Stimulated activated CD8-positive, alpha-beta memory T cell treated with anti-CD3 and anti-CD28 coated beads, Interleukin-4, amount 100 ng/mL, for 48 hours (primary cell): Measurements from ENCODE around the gene SCN9A.

Experiments used
- DNase-seq: peaks from one replicate; pipeline ENCODE4 v3.0.0-alpha.2; 2020

SCN9A gene

DNA sequence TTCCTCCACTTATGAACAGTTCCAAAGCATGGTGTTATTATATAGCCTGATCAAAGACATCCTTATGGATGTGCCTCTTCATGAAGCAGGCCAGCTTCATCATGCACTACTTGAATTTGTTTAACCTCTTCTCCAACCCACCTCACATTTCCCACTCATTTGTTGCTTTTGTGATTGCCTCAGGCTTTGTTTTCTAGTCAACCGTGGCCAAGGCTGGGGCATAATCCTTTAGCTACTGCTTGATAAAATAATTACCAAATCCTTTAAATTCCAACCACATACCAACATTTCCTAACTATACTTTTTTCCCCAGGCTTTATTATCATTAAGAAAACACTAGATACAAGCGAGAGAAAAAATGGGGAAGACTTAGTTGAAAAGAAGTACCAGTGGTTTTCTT is 208.3 kb downstream of the SCN9A start:
- DNase-seq: no peak

DNA sequence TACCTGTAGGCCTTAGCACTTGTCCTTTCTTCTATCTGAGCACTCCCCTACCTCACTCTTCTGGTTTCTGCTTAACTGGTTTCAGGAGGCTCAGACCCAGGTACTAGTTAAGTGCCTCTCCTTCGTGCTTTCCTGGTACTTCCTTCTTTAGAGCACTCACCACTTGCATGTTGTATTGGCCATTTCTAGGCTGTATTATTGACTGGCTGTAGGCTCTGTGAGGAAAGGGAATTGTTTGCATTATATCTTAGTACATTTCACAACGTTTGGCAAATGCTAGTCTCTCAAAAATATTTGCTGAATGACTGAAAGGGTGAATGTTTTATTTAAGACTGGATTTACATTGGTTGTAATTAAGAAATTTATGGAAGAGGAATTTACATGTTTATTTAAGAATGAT is 212.0 kb downstream of the SCN9A start:
- DNase-seq: no peak

DNA sequence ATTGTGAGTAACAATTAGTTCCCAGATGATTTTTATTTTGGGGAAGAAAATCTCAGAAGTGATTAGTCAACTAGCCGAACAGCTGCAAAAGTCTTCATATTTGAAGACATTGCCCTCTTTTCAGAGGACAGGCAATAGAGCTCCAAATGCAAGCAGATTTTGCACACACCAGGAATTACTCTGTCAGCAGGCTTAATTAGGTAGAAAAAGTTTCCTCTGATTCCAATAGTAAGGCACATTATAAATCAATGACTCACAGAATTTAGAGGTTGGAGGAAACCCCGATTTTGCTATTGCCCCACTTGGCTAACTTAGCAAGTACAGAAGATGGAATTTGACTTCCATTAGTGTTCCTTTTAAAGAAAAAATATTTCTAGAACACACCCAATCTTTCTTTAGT is 217.2 kb downstream of the SCN9A start:
- DNase-seq: no peak

DNA sequence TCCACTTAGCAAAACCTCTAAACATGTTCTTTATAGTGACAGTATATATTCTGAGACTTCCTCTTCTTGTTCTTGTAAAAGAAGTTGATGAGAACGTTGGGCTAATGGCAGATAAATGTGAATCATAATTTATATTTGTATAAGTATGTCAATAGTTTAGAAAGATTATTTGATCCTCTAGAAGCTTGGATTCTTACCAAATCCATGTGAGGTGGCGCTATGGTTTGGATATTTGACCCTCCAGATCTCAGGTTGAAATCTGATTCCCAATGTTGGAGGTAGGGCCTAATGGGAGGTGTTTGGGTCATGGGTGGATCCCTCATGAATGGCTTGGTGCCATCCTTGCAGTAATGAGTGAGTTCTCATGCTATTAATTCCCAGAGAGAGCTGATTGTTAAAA is 218.2 kb downstream of the SCN9A start:
- no peak for DNase-seq

DNA sequence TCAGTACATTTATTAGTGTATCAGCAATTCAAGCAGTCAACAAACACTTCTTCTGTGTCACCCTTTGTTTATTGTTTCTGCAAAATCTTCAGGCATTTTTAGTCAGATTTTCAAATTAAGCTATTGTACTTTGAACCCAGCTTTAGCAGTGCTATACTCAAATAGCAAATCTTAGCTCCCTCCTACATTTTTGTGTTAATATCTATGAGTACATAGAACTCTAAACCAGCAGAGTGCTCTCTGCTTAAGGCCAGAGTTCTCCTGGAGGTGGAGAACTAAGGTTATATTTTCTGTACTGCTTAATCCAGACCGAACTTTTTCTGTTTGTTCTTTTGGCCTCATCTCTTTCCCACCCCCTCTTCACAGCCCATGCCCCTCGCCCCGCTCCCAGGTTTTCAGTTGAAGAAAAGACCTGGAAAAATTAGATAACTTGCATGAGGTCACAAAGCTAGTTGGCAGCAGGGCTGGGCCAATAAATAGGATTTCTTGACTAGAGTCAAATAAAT is 218.7 kb downstream of the SCN9A start:
- DNase-seq: no peak

DNA sequence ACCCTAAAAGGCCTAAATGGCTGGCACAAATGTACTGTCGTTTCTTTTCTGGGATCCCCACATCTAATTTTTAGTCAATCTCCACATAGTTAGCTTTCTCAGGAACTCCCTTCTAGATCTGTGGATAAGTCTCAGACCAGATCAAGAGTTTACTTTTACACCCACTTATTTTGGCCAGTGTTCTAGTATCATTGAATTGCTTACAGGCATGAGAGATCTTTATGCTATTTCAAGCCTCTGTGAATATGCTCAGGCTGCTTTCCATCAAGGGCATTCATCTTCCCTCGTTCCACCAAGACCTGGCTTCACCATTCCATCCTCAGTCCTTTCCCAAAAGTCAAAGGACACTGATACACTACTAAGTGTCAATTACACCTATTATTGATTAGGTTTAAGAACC is 220.2 kb downstream of the SCN9A start:
- no peak for DNase-seq

DNA sequence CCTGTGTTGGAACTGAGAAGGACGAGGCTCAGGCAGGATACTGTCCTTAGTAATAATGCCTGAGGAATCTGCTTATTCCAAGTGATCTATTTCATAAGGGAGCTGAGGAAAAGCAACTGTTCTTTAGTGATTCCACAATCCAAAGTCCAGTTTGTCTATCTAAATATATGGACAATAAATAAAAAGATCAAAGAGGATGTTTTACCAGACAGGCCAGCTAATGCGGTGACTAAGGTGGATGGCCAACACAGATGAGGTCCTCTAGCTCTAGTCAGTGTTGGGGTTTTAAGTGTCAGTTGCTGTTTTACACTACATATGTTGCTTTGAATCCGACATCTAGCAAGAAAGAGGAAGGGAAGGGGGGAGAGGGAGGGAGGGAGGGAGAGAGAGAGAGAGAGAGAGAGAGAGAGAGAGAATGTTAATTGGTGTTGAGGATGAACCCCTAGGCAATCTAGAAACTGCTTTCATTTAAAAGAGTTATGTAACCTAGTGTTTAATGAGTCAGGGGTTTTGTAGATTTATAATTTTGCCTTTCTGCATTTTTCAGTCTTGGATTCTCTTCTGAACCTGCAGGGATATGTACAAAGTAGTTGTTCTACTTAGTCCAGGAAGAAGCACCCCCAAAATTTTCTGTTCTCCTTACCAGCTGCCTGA is 220.9 kb downstream of the SCN9A start:
- no peak for DNase-seq

DNA sequence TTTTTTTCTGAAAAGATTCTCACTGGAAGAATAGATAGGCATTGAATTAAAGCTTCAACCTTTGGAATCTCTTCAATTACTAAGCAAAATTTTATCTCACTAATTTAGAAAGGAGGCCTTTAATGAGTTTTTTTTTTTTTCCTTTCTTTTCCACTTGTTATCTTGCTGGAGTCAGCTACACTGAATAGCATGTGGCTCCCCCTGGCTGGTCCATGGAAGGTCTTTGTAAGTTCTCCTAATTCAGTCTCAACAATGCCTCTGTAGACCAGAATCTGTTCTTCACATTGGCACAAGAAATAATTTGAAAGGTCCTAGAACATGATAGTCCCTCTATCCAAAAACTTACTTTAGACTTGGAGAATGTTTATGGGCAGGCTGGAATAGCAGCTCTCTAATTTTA is 223.7 kb downstream of the SCN9A start:
- no peak for DNase-seq

DNA sequence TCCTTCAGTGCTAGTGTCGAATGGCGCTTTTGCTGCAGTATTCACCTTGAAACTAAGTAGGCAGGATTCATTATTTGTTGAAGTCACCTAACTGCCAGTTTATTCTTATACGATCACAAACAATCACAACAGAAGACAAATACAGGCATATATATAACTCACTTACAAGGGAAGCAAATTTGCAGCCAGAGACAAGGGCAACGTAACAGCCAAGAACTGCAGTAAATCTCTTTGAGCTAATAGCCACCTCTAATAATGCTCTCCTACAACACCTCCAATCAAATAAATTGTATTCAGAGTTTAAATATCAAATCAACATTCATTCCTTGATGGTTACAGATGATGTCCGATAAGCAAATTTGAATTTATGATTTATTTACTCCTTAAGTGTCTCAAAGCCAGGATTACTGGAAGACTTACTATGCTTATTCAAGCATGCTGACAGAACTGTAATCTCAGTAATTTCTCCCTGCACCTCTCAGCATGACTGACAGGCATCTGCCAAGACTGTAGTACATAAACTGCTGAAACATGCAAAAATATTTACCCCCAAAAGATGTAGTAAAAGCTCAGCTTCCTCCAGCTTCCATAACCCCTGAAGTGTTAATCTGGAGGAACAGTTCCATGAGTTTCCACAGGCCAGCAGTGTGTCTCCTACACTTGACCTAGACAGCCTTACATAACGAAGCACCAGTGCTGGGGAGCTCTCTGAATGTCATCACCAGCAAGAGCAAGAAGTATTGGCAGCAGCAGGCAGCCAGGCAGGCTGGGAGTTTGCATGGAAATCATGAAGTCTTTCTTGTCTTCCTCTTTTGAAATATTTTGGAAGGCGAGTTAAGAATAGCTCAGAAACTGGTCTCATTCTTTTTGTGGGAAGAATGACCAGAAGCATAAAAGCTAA is 227.0 kb downstream of the SCN9A start:
- no peak for DNase-seq

DNA sequence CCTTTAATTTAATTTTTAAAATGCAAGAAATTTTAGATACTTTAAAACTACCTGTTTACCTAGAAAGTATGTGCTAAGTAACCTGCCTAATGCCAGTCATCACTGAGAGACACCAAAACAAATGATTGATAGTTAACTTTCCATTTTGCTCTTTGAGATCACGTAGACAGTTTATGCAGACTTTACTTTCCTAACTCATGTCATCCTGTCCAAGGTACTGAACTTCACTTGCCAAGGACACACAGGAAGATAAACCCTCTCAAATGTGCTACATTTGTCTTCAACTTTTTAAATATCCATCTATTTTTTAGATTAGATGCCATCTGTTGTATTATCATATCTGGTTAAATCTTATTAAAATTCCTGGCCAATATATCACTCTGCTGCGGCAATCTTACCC is 227.9 kb downstream of the SCN9A start:
- DNase-seq: no peak
